BLaER1 treated with 17β-estradiol and CSF1 and Interleukin-3, amounts not matched to agents 10 nM and 100 nM (cell line): ENCODE results near the gene THY1.
"Not testable (repeated sequence)": the region's sequence is repeated elsewhere in the genome, so short reads cannot be mapped to it uniquely, and the experiment has no call there.

Experiments
- H3K27ac ChIP-seq, 11 experiments: shearing (Covaris generic); formaldehyde crosslinking; 2 replicates each; pipeline ENCODE4 v1.8.1; 2022
- H3K27me3 ChIP-seq, 11 experiments: shearing (Covaris generic); formaldehyde crosslinking; 2 replicates each; pipeline ENCODE4 v1.8.1; 2022
- H3K36me3 ChIP-seq, 11 experiments: shearing (Covaris generic); formaldehyde crosslinking; 2 replicates each; pipeline ENCODE4 v1.8.1; 2022
- H3K4me1 ChIP-seq, 10 experiments: shearing (Covaris generic); formaldehyde crosslinking; 2 replicates each; pipeline ENCODE4 v1.8.1; 2022
- H3K4me2 ChIP-seq, 11 experiments: shearing (Covaris generic); formaldehyde crosslinking; 2 replicates each; pipeline ENCODE4 v1.8.1; 2022
- H3K4me3 ChIP-seq, 10 experiments: shearing (Covaris generic); formaldehyde crosslinking; 2 replicates each; pipeline ENCODE4 v1.8.1; 2022
- H3K9ac ChIP-seq, 11 experiments: shearing (Covaris generic); formaldehyde crosslinking; 2 replicates each; pipeline ENCODE4 v1.8.1; 2022
- H3K9me3 ChIP-seq, 11 experiments: shearing (Covaris generic); formaldehyde crosslinking; replicated peaks in 1 of 11; 2 replicates each; pipeline ENCODE4 v1.8.1; 2022
- H4K20me1 ChIP-seq, 11 experiments: shearing (Covaris generic); formaldehyde crosslinking; 2 replicates each; pipeline ENCODE4 v1.8.1; 2022
- Cebpa-rat ChIP-seq, 11 experiments: shearing (Covaris generic); IDR thresholded peaks; 2 replicates each; pipeline ENCODE4 v1.8.1; 2022

The THY1 gene

DNA sequence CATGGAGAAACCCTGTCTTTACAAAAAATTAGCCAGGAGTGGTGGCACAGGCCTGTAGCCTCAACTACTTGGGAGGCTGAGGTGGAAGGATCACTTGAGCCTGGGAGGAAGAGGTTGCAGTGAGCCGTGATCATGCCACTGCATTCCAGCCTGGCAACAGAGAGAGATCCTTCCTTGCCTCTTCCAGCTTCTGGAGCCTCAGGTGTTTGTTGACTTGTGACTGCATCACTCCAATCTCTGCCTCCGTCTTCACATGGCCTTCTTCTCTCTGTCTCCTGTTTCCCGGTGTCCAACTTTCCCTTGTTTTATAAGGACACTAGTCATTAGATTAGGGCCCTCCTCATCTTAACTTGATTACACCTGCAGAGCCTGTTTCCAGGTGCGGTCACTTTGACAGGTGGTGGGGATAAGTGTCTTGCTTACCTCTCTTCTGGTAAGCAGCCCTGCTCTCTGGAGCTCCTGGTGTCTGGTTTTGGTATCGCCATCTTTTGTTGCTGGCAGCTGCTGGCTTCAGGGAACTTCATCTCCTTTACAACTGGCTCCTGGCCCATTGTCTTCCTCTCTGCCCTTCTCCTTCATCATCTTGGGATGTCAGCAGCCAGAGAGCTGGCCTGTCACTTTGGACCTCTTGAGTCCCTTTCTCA is 33.2 kb downstream of the THY1 start:
- no peak overlapping the region for H3K9ac ChIP-seq
- no peaks in the 10 kb centered on the region for H3K36me3 ChIP-seq
- no peaks in the 10 kb centered on the region for H3K9me3 ChIP-seq
- H3K27me3 ChIP-seq: no peaks in the 10 kb centered on the region
- H3K4me1 ChIP-seq: no peaks in the 10 kb centered on the region
- H3K27ac ChIP-seq: no peak overlapping the region
- no peak overlapping the region for H3K4me2 ChIP-seq
- no peak for TF ChIP-seq Cebpa-rat (IDR thresholded peaks at IDR 0.05)
- H3K4me3 ChIP-seq: no peak overlapping the region
- no peaks in the 10 kb centered on the region for H4K20me1 ChIP-seq

DNA sequence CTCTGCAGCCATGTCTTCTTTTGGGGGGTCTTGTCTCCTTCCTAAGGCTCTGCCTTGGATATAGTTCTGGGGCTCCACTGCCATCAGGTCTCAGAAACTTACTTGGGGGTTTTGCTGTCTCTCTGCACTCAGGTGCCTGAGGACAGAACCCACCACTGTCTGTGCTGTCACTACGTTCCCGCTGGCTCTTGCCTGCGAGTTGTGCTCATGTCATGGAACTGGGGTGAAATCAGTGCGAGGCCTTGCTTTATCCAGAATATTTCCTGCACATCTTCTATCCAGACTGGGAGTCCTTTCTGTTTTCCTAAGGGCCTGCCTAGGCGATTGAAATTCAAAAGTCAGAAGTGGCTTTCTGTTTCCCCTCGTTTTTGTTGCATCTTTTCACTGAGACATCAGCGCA is 34.9 kb downstream of the THY1 start:
- H3K36me3 ChIP-seq: no peaks in the 10 kb centered on the region
- H3K27ac ChIP-seq: no peak overlapping the region
- H3K4me3 ChIP-seq: no peak overlapping the region
- H3K27me3 ChIP-seq: no peaks in the 10 kb centered on the region
- H3K9ac ChIP-seq: no peak overlapping the region
- H3K4me2 ChIP-seq: no peak overlapping the region
- no peak for TF ChIP-seq Cebpa-rat (IDR thresholded peaks at IDR 0.05)
- no peaks in the 10 kb centered on the region for H3K4me1 ChIP-seq
- no peaks in the 10 kb centered on the region for H3K9me3 ChIP-seq
- H4K20me1 ChIP-seq: no peaks in the 10 kb centered on the region; a peak in 1 of 22 replicates

DNA sequence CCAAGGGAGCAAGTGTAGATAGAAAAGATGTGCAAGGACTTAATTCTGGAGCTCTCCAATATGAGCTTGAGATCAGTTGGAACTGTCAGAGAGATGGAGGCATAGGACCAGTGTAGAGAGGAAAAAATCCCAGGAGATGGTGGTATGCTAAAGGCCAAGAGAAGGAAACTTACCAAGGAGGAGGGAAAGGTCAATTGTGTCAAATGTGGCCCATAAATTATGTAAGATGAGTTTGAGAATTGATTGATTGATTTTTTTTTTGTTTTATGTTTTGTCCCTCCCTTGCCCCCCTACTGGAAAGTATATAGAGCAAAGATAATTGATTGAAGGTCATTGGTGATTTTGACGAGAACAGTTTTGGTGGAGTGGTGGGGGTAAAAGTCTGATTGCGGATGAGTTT is 38.6 kb downstream of the THY1 start:
- H3K27ac ChIP-seq: no peak overlapping the region
- no peak overlapping the region for H3K9ac ChIP-seq
- H3K9me3 ChIP-seq: no peaks in the 10 kb centered on the region
- TF ChIP-seq Cebpa-rat (IDR thresholded peaks at IDR 0.05): no peak
- H3K4me2 ChIP-seq: no peak overlapping the region
- peaks cover 5 to 20% (median 18%) of the 10 kb centered on the region in 10 experiments; a peak in 19 of 20 replicates for H3K4me1 ChIP-seq
- H3K4me3 ChIP-seq: no peak overlapping the region
- H3K27me3 ChIP-seq: no peaks in the 10 kb centered on the region
- peaks cover 0 to 5% (median 0%) of the 10 kb centered on the region in 11 experiments; a peak in 1 of 22 replicates for H4K20me1 ChIP-seq
- no peaks in the 10 kb centered on the region for H3K36me3 ChIP-seq

DNA sequence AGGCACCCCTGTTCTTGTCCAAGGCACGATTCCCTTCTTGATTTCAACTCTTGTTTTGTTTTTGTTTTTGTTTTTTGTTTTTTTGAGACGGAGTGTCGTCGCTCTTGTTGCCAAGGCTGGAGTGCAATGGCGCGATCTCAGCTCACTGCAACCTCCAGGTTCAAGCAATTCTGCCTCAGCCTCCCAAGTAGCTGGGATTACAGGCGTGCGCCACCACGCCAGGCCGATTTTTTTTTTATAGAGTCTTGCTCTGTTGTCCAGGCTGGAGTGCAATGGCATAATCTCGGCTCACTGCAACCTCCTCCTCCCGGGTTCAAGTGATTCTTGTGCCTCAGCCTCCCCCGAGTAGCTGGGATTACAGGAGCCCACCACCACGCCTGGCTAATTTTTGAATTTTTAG is 40.5 kb downstream of the THY1 start:
- not testable (repeated sequence) for H3K9me3 ChIP-seq, H3K27me3 ChIP-seq, H4K20me1 ChIP-seq, H3K36me3 ChIP-seq, H3K27ac ChIP-seq
- peaks cover 10 to 29% (median 24%) of the 10 kb centered on the region in 10 experiments for H3K4me1 ChIP-seq
- 0 out of 22 replicates have a peak overlapping the region, but pooled peaks of 1 of the 11 experiments have one; percentile 72 for H3K9ac ChIP-seq
- peak overlapping the region; percentile 82 to 98 (median 92); a peak in 20 of 22 replicates for H3K4me2 ChIP-seq
- H3K4me3 ChIP-seq: peak overlapping the region in 3 of 10 experiments; percentile 64 to 74 (median 65); a peak in 3 of 20 replicates

DNA sequence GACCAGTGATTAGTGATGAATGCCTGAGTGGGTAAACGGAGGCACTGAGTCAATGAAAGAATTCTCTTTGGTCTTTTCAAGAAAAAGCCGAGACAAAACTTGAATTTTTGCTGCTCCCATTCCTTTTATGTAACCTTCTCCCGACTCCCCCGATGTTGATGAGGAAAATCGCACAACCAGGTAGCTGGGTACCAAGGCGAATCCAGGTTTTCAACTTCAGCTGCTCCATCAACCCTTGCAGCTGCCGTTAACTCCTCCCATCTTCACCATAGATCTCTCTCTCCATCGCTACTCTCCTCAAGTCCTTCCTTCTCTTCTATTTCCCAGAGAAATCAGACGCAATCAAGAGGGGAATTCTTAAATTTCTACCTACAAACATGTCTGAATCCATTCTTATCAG is 40.9 kb downstream of the THY1 start:
- H3K9me3 ChIP-seq: no peaks in the 10 kb centered on the region
- no peak for TF ChIP-seq Cebpa-rat (IDR thresholded peaks at IDR 0.05)
- peaks cover 14 to 34% (median 28%) of the 10 kb centered on the region in 10 experiments for H3K4me1 ChIP-seq
- no peaks in the 10 kb centered on the region for H3K27me3 ChIP-seq
- H3K4me3 ChIP-seq: peak overlapping the region; percentile 50 to 74 (median 64)
- H3K36me3 ChIP-seq: no peaks in the 10 kb centered on the region
- peak overlapping the region; percentile 82 to 98 (median 92) for H3K4me2 ChIP-seq
- peak overlapping the region in 4 of 11 experiments; percentile 3 to 67 (median 53); a peak in 6 of 22 replicates for H3K27ac ChIP-seq
- H4K20me1 ChIP-seq: peaks cover 0 to 5% (median 0%) of the 10 kb centered on the region in 11 experiments; a peak in 1 of 22 replicates
- peak overlapping the region in 9 of 11 experiments; percentile 20 to 77 (median 68); a peak in 14 of 22 replicates for H3K9ac ChIP-seq

DNA sequence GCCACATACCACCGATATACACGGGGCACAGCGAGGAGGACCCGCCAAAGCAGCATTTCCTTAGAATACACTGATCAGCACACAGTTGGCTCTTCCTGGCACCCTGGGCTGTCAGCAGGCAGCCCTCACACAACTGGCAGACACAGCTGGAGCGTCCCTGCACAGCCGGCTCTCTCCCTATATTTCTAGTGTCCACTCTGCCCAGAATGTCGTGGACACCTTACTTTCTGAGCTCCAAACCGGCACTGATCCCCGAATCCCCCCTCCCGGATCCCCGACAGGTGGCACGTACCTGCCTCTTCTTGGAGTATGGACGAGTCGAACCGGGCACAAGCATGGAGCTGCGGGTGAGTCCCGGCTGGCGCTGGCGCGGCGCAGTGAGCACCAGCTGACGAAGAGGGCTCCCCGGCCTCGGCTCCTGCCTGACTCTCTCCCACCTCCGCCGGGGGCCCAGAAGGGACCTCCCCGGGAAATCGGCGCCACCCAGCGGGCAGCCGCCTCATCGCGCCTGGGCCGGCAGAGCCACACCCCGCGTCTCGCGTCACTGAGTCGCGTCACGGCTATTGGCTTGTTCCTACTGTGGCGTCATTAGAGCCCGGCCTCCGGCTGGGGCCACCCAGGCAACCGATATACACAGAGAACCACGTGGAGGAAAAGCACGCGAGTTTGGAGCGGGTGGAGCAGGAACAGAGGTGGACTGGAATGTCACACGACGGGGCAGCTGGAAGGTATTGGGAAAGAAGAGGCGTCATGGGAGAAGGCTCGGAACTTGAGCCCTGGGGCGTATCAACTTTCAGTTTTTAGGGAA is 41.6 kb downstream of the THY1 start, which contains the start of gene USP2:
Gene USP2 (minus strand): TSS at position 510 of the 808 bp plus-strand sequence. CDS start 8,210 bp downstream, outside the sequence.
- Histone ChIP-seq H3K9ac (peak within 1 kb of the TSS; percentile 49 to 77 (median 68); a peak in 21 of 22 replicates), H3K27me3 (no peaks in the 10 kb centered on the region), H3K4me2 (peak within 1 kb of the TSS; percentile 82 to 98 (median 92)), H3K9me3 (no peaks in the 10 kb centered on the region), H4K20me1 (peaks cover 0 to 5% (median 0%) of the 10 kb centered on the region in 11 experiments; a peak in 1 of 22 replicates), H3K4me1 (peaks cover 16 to 41% (median 34%) of the 10 kb centered on the region in 10 experiments), H3K27ac (peak within 1 kb of the TSS in 8 of 11 experiments; percentile 3 to 67 (median 42); a peak in 10 of 22 replicates), H3K36me3 (no peaks in the 10 kb centered on the region), H3K4me3 (peak within 1 kb of the TSS; percentile 50 to 74 (median 64))
- TF ChIP-seq Cebpa-rat (IDR thresholded peaks at IDR 0.05): no peak

DNA sequence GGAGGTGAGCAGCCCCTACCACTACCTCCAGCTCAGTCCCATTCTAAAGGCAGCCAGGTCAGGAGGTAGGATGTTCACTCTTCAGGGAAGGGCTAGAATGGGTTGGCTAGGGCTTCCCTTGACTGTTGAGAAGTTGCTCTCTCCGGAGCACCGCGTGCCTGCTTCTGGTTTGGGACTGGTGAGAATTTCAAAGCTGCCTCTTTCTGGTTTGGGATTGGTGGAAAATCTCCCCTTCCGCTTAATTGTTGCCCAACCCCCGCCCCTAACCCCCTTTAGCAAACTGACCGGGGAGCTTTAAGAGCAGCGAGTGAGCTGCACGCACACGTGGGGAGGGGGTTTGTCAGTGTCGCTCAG is 42.2 kb downstream of the THY1 start:
- Histone ChIP-seq H3K4me1 (peaks cover 16 to 46% (median 38%) of the 10 kb centered on the region in 10 experiments), H3K4me3 (peak overlapping the region; percentile 50 to 74 (median 64)), H3K27ac (peak overlapping the region in 2 of 11 experiments; percentile 20 to 43; a peak in 4 of 22 replicates), H4K20me1 (peaks cover 0 to 5% (median 0%) of the 10 kb centered on the region in 11 experiments; a peak in 1 of 22 replicates), H3K4me2 (peak overlapping the region; percentile 82 to 98 (median 92)), H3K27me3 (no peaks in the 10 kb centered on the region), H3K9me3 (no peaks in the 10 kb centered on the region), H3K9ac (peak overlapping the region; percentile 49 to 77 (median 68); a peak in 20 of 22 replicates), H3K36me3 (no peaks in the 10 kb centered on the region)
- TF ChIP-seq Cebpa-rat (IDR thresholded peaks at IDR 0.05): no peak

DNA sequence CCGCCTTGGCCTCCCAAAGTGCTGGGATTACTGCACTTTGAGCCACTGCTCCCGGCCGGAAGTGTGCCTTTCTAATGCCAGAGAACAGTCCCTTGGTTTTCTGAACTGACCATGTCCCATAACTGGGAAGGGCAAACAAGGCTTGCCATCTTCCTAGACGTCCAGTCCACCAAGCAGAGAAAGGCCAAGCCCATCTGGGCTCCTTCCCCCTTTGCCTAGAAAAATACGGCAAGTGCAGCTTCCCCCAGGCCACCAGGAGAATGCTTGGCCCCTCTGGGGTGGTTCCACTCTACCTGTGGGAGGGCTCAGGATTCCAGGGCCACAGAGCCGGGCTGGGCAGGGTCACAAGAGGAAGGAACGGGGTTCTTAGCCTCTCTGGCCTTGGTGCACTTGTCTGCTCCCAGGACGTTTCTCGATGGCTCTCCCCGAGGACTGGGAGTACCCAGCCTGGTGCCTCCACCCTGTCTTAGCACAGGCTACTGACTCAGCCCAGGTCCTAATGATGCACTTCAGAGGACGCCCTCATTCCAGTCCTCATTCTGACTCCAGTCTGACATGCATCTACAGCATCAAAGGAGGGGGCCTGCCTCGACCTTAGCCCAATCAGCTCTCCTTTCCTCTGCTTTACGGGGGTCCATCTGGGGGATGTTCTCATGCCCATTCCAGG is 42.7 kb downstream of the THY1 start:
- no peaks in the 10 kb centered on the region for H3K9me3 ChIP-seq
- H3K4me2 ChIP-seq: peak overlapping the region; percentile 82 to 98 (median 92); a peak in 21 of 22 replicates
- H4K20me1 ChIP-seq: peaks cover 0 to 5% (median 0%) of the 10 kb centered on the region in 11 experiments; a peak in 1 of 22 replicates
- H3K27ac ChIP-seq: no peak overlapping the region
- peaks cover 16 to 50% (median 38%) of the 10 kb centered on the region in 10 experiments for H3K4me1 ChIP-seq
- TF ChIP-seq Cebpa-rat (IDR thresholded peaks at IDR 0.05): no peak
- peak overlapping the region in 5 of 10 experiments; percentile 64 to 74 (median 65); a peak in 8 of 20 replicates for H3K4me3 ChIP-seq
- no peaks in the 10 kb centered on the region for H3K36me3 ChIP-seq
- H3K9ac ChIP-seq: peak overlapping the region in 5 of 11 experiments; percentile 68 to 77 (median 73); a peak in 6 of 22 replicates
- H3K27me3 ChIP-seq: no peaks in the 10 kb centered on the region
